Stomach smooth muscle (tissue), 2 donors: ENCODE measurements around the gene P2RX6.
"Not testable (repeated sequence)": the region's sequence is repeated elsewhere in the genome, so short reads cannot be mapped to it uniquely, and the experiment has no call there.

ENCODE experiments used
- H3K27ac ChIP-seq: one replicate; pipeline ENCODE4 v1.7.0; 2013; ENCODE audit warnings: mild to moderate bottlenecking, low read length, inconsistent platforms
- H3K27me3 ChIP-seq, 2 donors: one replicate each; pipeline ENCODE4 v1.7.0; 2013; ENCODE audit warnings: low read length in 2 of 2; ENCODE audit not compliant: insufficient read depth in 2 of 2, control insufficient read depth in 1 of 2
- H3K36me3 ChIP-seq, 2 donors: one replicate each; pipeline ENCODE4 v1.7.0; 2013; ENCODE audit warnings: low read length in 2 of 2; ENCODE audit not compliant: control insufficient read depth in 2 of 2, insufficient read depth in 2 of 2
- H3K4me1 ChIP-seq: one replicate; pipeline ENCODE4 v1.7.0; 2013; ENCODE audit warnings: low read length; ENCODE audit not compliant: control insufficient read depth, insufficient read depth
- H3K4me3 ChIP-seq, 2 donors: one replicate each; pipeline ENCODE4 v1.7.0; 2013; ENCODE audit warnings: low read length in 2 of 2
- H3K9ac ChIP-seq, 2 donors: one replicate each; pipeline ENCODE4 v1.7.0; 2013; ENCODE audit warnings: low read length in 2 of 2, mild to moderate bottlenecking in 1 of 2
- H3K9me3 ChIP-seq, 2 donors: one replicate each; pipeline ENCODE4 v1.7.0; 2013; ENCODE audit warnings: low read length in 2 of 2; ENCODE audit not compliant: control insufficient read depth in 2 of 2
- donor health status: healthy.
- donor health status: Pancreatic carcinoma.

Gene P2RX6

DNA sequence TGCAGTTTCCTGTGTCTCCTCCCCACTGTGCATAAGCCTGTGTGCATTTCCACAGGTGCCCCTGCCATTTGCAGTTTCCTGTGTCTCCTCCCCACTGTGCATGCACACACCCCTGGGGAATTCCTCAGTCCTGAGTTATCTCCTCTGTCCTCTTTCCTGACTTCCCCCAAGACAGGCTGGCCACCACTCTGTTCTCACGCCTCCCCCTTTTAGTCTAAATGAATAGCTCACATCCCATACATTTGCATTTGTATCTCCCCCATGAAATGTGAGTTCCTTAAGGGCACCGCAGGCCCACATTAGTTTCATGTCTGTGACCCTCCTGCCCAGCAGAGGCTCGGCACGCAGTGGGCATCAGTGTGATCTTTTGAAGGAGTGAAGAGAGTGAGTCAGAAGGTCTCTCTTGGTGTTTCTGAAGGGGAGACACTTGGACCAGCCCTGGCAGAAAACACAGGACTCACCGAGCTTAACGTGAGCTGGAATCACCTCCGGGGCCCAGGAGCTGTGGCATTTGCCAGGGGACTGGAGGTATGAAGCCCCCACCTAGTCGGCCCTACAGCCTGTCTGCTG, 37.0 kb downstream of the P2RX6 start:
- H3K9me3 ChIP-seq, result no peaks in the 10 kb centered on the region
- H3K27me3 ChIP-seq, result peaks cover 0 to 4% of the 10 kb centered on the region in 2 donors
- no peak overlapping the region for H3K9ac ChIP-seq
- H3K27ac ChIP-seq, result no peak overlapping the region
- H3K36me3 ChIP-seq, result no peaks in the 10 kb centered on the region
- no peak overlapping the region for H3K4me3 ChIP-seq
- no peaks in the 10 kb centered on the region for H3K4me1 ChIP-seq

DNA sequence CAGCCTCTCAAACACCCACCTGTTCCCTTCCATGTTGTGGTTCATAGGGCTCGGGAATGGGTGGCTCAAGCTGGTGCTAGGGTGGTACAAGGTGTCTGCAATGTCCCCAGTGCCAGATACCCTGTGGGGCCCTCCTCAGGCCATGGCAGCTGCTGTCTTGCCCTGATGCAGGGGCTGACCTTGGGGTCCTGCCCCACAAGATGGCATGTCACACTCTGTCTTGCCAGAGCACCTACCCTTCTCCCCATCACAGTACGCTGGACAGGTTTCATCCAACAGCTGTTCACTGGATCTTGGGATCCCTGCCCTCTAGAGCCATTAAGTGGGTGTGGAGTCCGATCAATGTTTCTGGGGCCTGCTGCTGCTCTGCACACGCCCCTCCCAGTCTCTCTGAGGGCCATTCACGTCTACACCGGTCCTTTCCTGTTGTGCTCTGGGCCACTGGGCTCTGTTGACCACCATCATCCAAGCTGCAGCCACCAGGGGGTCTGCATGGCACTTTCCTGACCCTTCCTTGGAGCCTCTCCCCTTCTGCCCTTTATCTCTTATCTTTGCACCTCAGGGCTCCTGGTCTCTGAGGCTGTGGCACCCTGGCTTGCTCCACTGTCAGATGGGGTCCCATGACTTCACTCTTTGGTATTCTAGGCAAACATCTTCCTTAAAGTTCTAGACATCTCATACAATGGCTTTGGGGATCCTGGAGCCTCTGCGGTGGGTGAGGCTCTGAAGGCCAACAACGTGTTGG, 37.9 kb downstream of the P2RX6 start:
- Histone ChIP-seq H3K4me1 (no peaks in the 10 kb centered on the region), H3K27ac (no peak overlapping the region), H3K9ac (no peak overlapping the region), H3K4me3 (no peak overlapping the region), H3K27me3 (peaks cover 0 to 4% of the 10 kb centered on the region in 2 donors), H3K36me3 (no peaks in the 10 kb centered on the region), H3K9me3 (no peaks in the 10 kb centered on the region)

DNA sequence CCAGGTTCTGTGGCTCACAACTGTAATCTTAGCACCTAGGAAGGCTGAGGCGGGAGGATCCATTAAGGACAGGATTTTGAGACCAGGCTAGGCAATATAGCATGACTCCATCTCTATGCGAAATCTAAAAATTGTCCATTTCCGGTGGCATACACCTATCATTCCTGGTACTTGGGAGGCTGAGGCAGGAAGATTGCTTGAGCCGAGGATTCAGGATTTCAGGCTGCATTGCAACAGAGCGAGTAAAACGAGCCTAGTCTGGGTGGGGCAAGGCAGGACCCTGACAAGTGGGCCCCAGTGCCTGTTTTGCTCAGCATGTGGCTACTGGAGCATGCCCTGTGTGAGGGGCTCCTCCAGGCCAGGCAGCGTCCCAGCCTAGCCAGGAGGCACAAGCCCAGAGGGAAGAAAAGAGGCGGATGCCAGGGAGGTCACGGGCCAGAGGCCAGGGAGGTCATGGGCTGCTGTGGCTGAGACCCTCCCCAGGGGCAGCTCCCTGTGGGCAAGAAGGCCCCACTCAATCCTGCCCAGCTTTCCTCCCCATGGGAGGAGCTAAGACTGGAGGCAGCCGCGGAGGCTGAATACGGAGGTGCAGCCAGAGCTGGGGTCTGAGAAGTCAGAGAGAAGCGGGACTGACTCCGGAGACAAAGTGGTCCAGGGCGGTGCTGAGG, 39.2 kb downstream of the P2RX6 start:
- H3K9me3 ChIP-seq, result no peaks in the 10 kb centered on the region
- H3K27me3 ChIP-seq, result peaks cover 0 to 4% of the 10 kb centered on the region in 2 donors
- H3K36me3 ChIP-seq, result no peaks in the 10 kb centered on the region
- no peaks in the 10 kb centered on the region for H3K4me1 ChIP-seq
- no peak overlapping the region for H3K4me3 ChIP-seq
- H3K9ac ChIP-seq, result no peak overlapping the region
- no peak overlapping the region for H3K27ac ChIP-seq

DNA sequence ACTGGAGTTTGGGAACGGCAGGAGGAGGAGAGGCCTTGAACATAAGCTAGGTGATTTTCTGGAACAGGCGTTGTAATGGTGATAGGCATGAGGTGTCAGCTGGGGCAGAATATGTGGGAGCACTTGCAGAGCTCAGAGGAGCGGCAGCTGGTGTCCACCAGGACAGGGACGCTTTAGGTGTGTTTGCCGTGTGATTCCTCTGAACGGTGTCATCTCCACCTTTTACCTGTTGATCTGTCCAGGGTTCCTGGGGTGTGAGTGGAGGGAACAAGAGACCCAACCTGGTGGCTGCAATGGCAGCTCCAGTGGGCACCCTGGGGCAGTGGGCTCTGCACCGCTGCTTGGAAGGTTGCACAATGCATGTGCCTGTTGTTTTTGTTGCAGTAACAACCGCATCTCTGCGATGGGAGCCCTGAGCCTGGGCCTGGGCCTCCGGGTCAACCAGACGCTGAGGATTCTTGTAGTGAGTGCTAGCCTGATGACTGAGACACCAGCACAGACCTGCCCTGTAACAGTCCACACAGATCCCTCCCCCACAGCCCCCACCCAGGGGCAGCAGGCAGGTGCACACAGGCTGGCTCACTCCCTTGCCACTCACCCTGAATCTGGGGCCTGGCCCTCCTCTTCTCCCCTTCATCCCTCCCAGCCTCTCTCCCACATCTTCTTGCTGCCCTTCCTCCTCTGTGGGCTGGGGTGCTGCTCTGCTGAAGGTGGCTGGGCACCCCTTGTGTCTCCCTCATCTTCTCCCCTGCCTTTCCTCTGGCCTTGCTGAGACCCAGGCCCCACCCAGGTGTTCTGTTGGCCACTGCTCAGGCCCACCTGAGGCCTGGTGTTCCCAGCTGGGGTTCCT, 40.0 kb downstream of the P2RX6 start:
- Histone ChIP-seq H3K27ac (no peak overlapping the region), H3K4me3 (no peak overlapping the region), H3K36me3 (no peaks in the 10 kb centered on the region), H3K9ac (no peak overlapping the region), H3K9me3 (no peaks in the 10 kb centered on the region), H3K27me3 (peaks cover 0 to 4% of the 10 kb centered on the region in 2 donors), H3K4me1 (no peaks in the 10 kb centered on the region)

DNA sequence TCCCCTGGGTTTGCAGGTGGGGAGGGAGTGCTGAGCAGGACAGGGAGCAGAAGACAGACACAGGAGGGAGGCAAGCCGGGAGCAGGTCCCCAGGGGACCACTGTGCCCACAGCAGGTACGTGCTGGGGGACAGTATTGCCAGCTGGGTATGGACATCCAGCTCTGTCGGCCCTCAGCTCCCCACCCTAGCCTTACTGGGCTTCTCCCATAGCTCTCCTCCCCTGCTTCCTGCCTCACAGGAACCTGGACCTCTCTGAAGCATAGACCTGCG, 40.5 kb downstream of the P2RX6 start:
- Histone ChIP-seq H3K4me3 (no peak overlapping the region), H3K27ac (no peak overlapping the region), H3K36me3 (no peaks in the 10 kb centered on the region), H3K27me3 (peaks cover 0 to 4% of the 10 kb centered on the region in 2 donors), H3K4me1 (no peaks in the 10 kb centered on the region), H3K9me3 (no peaks in the 10 kb centered on the region), H3K9ac (no peak overlapping the region)

DNA sequence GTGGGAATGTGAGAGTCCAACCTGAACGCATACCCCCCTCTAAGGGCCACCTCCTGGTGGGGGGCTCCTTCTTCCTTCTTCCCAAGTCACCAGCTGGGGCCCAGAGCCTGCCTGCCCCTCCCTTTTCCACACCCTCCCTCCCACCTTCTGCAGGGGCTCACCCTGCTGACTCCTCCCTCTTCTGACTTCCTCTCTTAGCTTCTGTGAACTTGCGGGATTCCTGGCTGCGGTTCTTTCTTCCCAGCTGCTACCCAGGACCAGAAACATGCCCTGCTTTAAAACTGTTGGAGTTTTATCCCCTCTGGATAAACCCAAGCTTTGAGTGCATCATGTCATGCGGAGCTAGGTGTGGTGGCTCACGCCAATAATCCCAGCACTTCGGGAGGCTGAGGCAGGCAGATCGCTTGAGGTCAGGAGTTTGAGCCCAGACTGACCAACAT, 40.9 kb downstream of the P2RX6 start:
- Histone ChIP-seq H3K36me3 (no peaks in the 10 kb centered on the region), H3K9ac (no peak overlapping the region), H3K4me1 (no peaks in the 10 kb centered on the region), H3K9me3 (no peaks in the 10 kb centered on the region), H3K27ac (no peak overlapping the region), H3K27me3 (peaks cover 0 to 4% of the 10 kb centered on the region in 2 donors), H3K4me3 (no peak overlapping the region)

DNA sequence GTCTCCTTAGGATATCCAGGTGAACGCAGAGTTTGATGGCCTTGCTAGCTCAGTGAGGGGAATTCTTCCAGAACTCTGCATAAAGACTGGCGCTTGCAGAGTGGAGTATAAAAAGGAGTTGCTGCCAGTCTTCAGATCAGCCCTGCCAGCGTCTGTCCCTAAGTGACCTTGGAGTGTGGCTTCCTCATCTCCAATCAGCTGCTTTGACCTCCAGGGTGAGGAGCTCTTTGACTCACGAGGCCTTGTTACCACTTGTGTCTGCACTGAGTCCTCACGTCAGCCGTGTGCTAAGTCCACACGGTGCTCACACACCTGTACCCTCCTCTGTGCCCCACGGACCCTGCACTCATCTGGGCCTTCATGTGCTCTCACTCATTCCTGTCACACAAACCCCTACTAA, 45.4 kb downstream of the P2RX6 start:
- H3K9me3 ChIP-seq, H3K27ac ChIP-seq, H3K4me3 ChIP-seq, H3K9ac ChIP-seq, H3K4me1 ChIP-seq, H3K36me3 ChIP-seq, H3K27me3 ChIP-seq: not testable (repeated sequence)

DNA sequence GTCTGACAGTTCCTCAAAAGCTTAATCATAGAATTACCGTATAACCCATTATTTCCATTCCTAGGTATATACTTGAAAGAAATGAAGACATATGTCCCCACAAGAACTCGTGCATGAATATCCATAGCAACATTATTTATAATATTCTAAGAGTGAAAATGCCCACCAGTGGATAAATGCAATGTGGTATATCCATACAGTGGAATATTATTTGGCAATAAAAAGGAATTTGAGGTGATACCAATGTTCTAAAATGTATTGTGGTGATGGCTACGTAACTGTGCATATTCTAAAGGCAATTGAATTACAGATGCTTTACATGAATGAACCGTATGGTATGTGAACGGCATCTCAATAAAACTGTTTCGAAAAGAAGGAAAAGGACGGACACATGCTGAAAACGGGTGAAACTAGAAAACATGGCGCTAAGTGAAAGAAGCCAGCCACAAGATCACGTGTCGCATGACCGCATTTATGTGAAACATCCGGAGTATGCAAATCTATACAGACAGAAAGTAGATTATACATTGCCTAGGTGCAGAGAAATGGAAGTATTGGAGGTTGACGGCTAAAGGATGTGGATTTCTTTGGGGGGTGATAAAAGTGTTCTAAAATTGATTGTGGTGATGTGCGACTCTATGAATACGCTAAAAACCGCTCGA, 46.8 kb downstream of the P2RX6 start:
- not testable (repeated sequence) for H3K4me1 ChIP-seq, H3K4me3 ChIP-seq, H3K9me3 ChIP-seq, H3K9ac ChIP-seq, H3K27me3 ChIP-seq, H3K36me3 ChIP-seq, H3K27ac ChIP-seq

DNA sequence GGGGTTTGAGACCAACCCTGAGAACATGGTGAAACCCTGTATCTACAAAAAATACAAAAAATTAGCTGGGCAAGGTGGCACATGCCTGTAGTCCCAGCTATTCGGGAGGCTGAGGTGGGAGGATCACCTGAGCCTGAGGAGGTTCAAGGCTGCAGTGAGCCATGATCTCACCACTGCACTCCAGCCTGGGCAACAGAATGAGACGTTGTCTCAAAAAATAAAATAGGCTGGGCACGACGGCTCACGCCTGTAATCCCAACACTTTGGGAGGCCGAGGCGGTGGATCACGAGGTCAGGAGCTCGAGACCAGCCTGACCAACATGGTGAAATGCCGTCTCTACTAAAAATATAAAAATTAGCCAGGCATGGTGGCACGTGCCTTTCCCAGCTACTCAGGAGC, 49.5 kb downstream of the P2RX6 start:
- not testable (repeated sequence) for H3K27me3 ChIP-seq, H3K9ac ChIP-seq, H3K4me1 ChIP-seq, H3K27ac ChIP-seq, H3K9me3 ChIP-seq, H3K4me3 ChIP-seq, H3K36me3 ChIP-seq
